Neural crest cell (in vitro differentiated cells): Measurements from ENCODE around the gene PRR29. TPM values are rescaled to one million over a fixed set of nuclear protein-coding genes. Genes with fewer than 3 reads are reported as not detected.
A peak's percentile ranks its signal among the peaks of the same experiment; 100 is the strongest.

ENCODE experiments used
- DNase-seq: peaks from one replicate; pipeline ENCODE4 v3.0.0; 2021; ENCODE audit warnings: low read depth, mixed read lengths, low spot score
- H3K27ac Mint-ChIP-seq: one replicate; pipeline ENCODE4 v1.8.0; 2021; ENCODE audit warnings: mild to moderate bottlenecking, mixed read lengths; ENCODE audit not compliant: unreplicated experiment
- H3K27me3 Mint-ChIP-seq: 2 replicates; pipeline ENCODE4 v1.8.0; 2021; ENCODE audit warnings: low read depth, mild to moderate bottlenecking, mixed read lengths
- H3K36me3 Mint-ChIP-seq: 2 replicates; pipeline ENCODE4 v1.8.0; 2021; ENCODE audit warnings: low read depth, mild to moderate bottlenecking, mixed read lengths
- H3K4me1 Mint-ChIP-seq: 2 replicates; pipeline ENCODE4 v1.8.0; 2021; ENCODE audit warnings: mixed read lengths
- H3K4me3 Mint-ChIP-seq: one replicate; pipeline ENCODE4 v1.8.0; 2021; ENCODE audit warnings: mild to moderate bottlenecking, mixed read lengths
- H3K9me3 Mint-ChIP-seq: 2 replicates; pipeline ENCODE4 v1.8.0; 2021; ENCODE audit warnings: mixed read lengths
- CTCF ChIP-seq: fragments of 200-600 bp; sonication (generic); conservative IDR thresholded peaks from 2 replicates; pipeline ENCODE4 v1.5.0; 2021; ENCODE audit warnings: antibody characterized with exemption, mild to moderate bottlenecking
- total RNA-seq: library from RNA; stranded (reverse); gene quantifications from 2 replicates; pipeline ENCODE4 v1.2.1, GENCODE V29; 2021

The PRR29 gene
- total RNA-seq, 1 donor from 2014 or later, result 0.82 TPM

- H3K27me3 Mint-ChIP-seq, result no peaks in the 10 kb centered on the region
- no peak overlapping the region for H3K4me3 Mint-ChIP-seq
- H3K36me3 Mint-ChIP-seq, result peaks cover 2% of the 10 kb centered on the region
- no peaks in the 10 kb centered on the region for H3K9me3 Mint-ChIP-seq
- H3K4me1 Mint-ChIP-seq, result no peaks in the 10 kb centered on the region
- TF ChIP-seq CTCF, result no peak
- peak overlapping the region; percentile 21 for H3K27ac Mint-ChIP-seq
- DNase-seq, result no peak
Observed at GRCh38 chr17:64041912-64042311, 43.8 kb downstream of the PRR29 start.

GRCh38 chr17:64042700-64043485 is 44.7 kb downstream of the PRR29 start:
- peaks cover 2% of the 10 kb centered on the region for H3K36me3 Mint-ChIP-seq
- H3K4me1 Mint-ChIP-seq, result no peaks in the 10 kb centered on the region
- no peak for TF ChIP-seq CTCF
- H3K27ac Mint-ChIP-seq, result no peak overlapping the region
- DNase-seq, result no peak
- H3K27me3 Mint-ChIP-seq, result no peaks in the 10 kb centered on the region
- H3K9me3 Mint-ChIP-seq, result no peaks in the 10 kb centered on the region
- no peak overlapping the region for H3K4me3 Mint-ChIP-seq

GRCh38 chr17:64045176-64045575 is 47.0 kb downstream of the PRR29 start:
- H3K27me3 Mint-ChIP-seq, result no peaks in the 10 kb centered on the region

GRCh38 chr17:64048805-64049204 is 50.7 kb downstream of the PRR29 start:
- peaks cover 3% of the 10 kb centered on the region for H3K36me3 Mint-ChIP-seq
- no peak for DNase-seq
- no peaks in the 10 kb centered on the region for H3K27me3 Mint-ChIP-seq

More at GRCh38 chr17:64045176-64045575, 47.0 kb downstream of the PRR29 start:
- no peak overlapping the region for H3K4me3 Mint-ChIP-seq
- no peaks in the 10 kb centered on the region for H3K9me3 Mint-ChIP-seq
- no peak for DNase-seq
- H3K27ac Mint-ChIP-seq, result no peak overlapping the region
- peaks cover 2% of the 10 kb centered on the region for H3K36me3 Mint-ChIP-seq
- H3K4me1 Mint-ChIP-seq, result no peaks in the 10 kb centered on the region
- TF ChIP-seq CTCF, result no peak

GRCh38 chr17:64051153-64051552 is 53.0 kb downstream of the PRR29 start:
- Mint-ChIP-seq H3K4me3 (no peak overlapping the region), H3K27me3 (no peaks in the 10 kb centered on the region), H3K27ac (no peak overlapping the region), H3K36me3 (peaks cover 3% of the 10 kb centered on the region), H3K9me3 (no peaks in the 10 kb centered on the region), H3K4me1 (no peaks in the 10 kb centered on the region)
- TF ChIP-seq CTCF, result no peak
- DNase-seq, result no peak

More at GRCh38 chr17:64048805-64049204, 50.7 kb downstream of the PRR29 start:
- no peak for TF ChIP-seq CTCF
- no peaks in the 10 kb centered on the region for H3K4me1 Mint-ChIP-seq
- no peak overlapping the region for H3K4me3 Mint-ChIP-seq
- H3K9me3 Mint-ChIP-seq, result no peaks in the 10 kb centered on the region
- H3K27ac Mint-ChIP-seq, result no peak overlapping the region
